Activated CD8-positive, alpha-beta T cell treated with anti-CD3 and anti-CD28 coated beads for 36 hours (primary cell): Measurements from ENCODE around the gene CTNNA2. TPM values are rescaled to one million over a fixed set of nuclear protein-coding genes. Genes with fewer than 3 reads are reported as not detected.

Experiments
- ATAC-seq: fragments of 200-7000 bp; cut with Tn5 transposase; one replicate; pipeline ENCODE4 v1.10.0; 2021; ENCODE audit warnings: mild to moderate bottlenecking, moderate library complexity
- CTCF ChIA-PET: fragments of 350-600 bp; sonication (Branson Sonifier 250); formaldehyde crosslinking; loops from one replicate; lab custom pipeline; 2021; ENCODE audit warnings: antibody characterized with exemption; lab: Charles Lee
- POLR2A ChIA-PET: fragments of 350-600 bp; sonication (Branson Sonifier 250); formaldehyde crosslinking; loops from one replicate; lab custom pipeline; 2021; ENCODE audit warnings: antibody characterized with exemption; lab: Charles Lee
- DNase-seq: peaks from one replicate; pipeline ENCODE4 v3.0.0-alpha.2; 2020
- H3K27ac Mint-ChIP-seq: one replicate; pipeline ENCODE4 v1.8.0; 2021; ENCODE audit warnings: mild to moderate bottlenecking, mixed read lengths
- H3K27me3 Mint-ChIP-seq: one replicate; pipeline ENCODE4 v1.8.0; 2021; ENCODE audit warnings: mixed read lengths
- H3K36me3 Mint-ChIP-seq: one replicate; pipeline ENCODE4 v1.8.0; 2021; ENCODE audit warnings: low read depth, mixed read lengths
- H3K4me1 Mint-ChIP-seq: one replicate; pipeline ENCODE4 v1.8.0; 2021; ENCODE audit warnings: low read depth, mixed read lengths
- H3K4me3 Mint-ChIP-seq: one replicate; pipeline ENCODE4 v1.8.0; 2021; ENCODE audit warnings: mild to moderate bottlenecking, moderate library complexity, mixed read lengths
- H3K9me3 Mint-ChIP-seq: one replicate; pipeline ENCODE4 v1.8.0; 2021; ENCODE audit warnings: mixed read lengths
- intact Hi-C: fragments of 100-400 bp; cut with micrococcal nuclease; formaldehyde crosslinking; loops from one replicate; pipeline ENCODE4 v1.10.0; 2022
- total RNA-seq, 2 experiments: library from RNA; stranded (reverse); gene quantifications; one replicate each; pipeline ENCODE4 v1.2.3, GENCODE V29; 2021
- TF ChIP-seq, protein P1 (sequence below): fragments of 200-600 bp; IDR thresholded peaks from one replicate; pipeline ENCODE4 v1.8.0; 2022; ENCODE audit warnings: antibody characterized with exemption, mild to moderate bottlenecking

CTNNA2 gene
- total RNA-seq, 2 experiments from 2014 or later: not detected

DNA sequence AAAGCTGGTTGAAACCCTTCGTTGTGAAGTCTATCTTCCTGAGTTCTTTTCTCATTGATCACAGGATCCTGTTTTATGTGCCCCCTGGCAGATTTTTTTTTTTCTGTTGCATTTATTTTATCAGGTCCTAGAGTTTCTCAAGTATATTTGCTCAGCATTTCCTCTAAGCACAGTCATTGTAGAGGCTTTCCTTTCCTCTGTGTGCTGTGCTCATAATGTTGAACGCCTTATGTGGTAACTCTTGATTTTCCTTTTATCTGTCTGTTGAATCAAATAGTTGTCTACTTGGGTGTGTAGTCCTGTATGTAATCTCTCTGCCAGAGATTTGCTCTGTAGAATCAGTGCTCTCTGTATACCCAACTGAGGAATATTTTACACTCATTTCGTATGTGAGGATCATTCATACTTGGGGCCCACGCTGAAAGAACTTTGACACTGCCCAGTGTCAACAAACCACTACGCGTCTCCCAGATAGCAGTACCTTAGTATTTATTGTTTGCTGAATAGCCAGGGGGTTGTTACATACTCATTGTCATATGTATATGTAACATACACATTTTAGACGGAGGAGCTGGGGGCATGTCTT, 118.2 kb downstream of the CTNNA2 start:
- no peak overlapping the region for H3K4me3 Mint-ChIP-seq
- ChIA-PET CTCF (no interaction called here), POLR2A (no interaction called here)
- peaks cover 7% of the 10 kb centered on the region for H3K9me3 Mint-ChIP-seq
- H3K36me3 Mint-ChIP-seq: no peaks in the 10 kb centered on the region
- no peak for ATAC-seq
- no peaks in the 10 kb centered on the region for H3K4me1 Mint-ChIP-seq
- no peaks in the 10 kb centered on the region for H3K27me3 Mint-ChIP-seq
- TF ChIP-seq, protein P1, sequence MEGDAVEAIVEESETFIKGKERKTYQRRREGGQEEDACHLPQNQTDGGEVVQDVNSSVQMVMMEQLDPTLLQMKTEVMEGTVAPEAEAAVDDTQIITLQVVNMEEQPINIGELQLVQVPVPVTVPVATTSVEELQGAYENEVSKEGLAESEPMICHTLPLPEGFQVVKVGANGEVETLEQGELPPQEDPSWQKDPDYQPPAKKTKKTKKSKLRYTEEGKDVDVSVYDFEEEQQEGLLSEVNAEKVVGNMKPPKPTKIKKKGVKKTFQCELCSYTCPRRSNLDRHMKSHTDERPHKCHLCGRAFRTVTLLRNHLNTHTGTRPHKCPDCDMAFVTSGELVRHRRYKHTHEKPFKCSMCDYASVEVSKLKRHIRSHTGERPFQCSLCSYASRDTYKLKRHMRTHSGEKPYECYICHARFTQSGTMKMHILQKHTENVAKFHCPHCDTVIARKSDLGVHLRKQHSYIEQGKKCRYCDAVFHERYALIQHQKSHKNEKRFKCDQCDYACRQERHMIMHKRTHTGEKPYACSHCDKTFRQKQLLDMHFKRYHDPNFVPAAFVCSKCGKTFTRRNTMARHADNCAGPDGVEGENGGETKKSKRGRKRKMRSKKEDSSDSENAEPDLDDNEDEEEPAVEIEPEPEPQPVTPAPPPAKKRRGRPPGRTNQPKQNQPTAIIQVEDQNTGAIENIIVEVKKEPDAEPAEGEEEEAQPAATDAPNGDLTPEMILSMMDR: no peak
- no peak overlapping the region for H3K27ac Mint-ChIP-seq
- no peak for DNase-seq
- intact Hi-C loops: no loop called here

DNA sequence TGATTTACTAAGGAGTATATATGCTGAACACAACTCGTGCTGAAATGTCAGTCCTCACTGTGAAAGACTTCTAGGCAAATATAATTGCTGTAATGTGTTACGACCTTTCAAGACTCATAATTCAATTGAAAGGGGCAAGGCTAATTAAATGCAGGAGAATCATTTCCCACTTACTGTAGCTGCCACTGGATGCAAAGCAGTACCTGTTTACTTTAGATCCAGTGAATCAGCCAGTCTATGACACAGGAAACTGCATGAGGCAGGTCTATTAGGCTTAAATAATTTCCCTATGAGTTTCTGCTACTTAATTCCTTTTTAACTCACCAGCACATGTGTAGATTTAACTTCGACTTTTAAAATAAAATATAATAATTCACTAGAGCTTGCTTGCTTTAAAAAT, 125.6 kb downstream of the CTNNA2 start:
- Mint-ChIP-seq H3K36me3 (no peaks in the 10 kb centered on the region), H3K4me1 (no peaks in the 10 kb centered on the region), H3K27me3 (no peaks in the 10 kb centered on the region), H3K9me3 (peaks cover 11% of the 10 kb centered on the region), H3K4me3 (no peak overlapping the region), H3K27ac (no peak overlapping the region)
- TF ChIP-seq, protein P1: no peak
- intact Hi-C loops: no loop called here
- no peak for ATAC-seq
- CTCF ChIA-PET: no interaction called here
- POLR2A ChIA-PET: no interaction called here
- DNase-seq: no peak

DNA sequence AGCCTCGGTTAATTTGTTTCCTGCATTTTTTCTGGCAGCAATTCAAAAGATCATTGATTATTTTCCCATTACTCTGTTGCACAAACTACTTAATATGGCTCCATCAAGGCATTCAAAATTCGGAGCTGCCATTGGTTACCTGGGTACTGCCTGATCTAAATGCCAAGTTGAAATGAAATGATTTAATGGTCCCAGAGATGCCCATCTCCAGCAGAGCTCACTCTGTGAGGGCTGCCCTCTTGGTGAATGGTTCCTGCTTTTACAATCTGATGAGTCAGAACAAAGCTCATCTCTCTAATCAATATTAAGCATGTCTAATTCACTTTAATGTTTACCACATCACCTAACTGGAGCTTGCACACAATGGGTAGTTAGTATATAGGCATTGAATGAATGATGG, 126.1 kb downstream of the CTNNA2 start:
- Mint-ChIP-seq H3K27ac (no peak overlapping the region), H3K4me1 (no peaks in the 10 kb centered on the region), H3K36me3 (no peaks in the 10 kb centered on the region), H3K4me3 (no peak overlapping the region), H3K9me3 (peaks cover 11% of the 10 kb centered on the region), H3K27me3 (no peaks in the 10 kb centered on the region)
- ATAC-seq (no peak), DNase-seq (no peak)
- intact Hi-C loops: no loop called here
- TF ChIP-seq, protein P1: no peak
- ChIA-PET POLR2A (no interaction called here), CTCF (no interaction called here)

DNA sequence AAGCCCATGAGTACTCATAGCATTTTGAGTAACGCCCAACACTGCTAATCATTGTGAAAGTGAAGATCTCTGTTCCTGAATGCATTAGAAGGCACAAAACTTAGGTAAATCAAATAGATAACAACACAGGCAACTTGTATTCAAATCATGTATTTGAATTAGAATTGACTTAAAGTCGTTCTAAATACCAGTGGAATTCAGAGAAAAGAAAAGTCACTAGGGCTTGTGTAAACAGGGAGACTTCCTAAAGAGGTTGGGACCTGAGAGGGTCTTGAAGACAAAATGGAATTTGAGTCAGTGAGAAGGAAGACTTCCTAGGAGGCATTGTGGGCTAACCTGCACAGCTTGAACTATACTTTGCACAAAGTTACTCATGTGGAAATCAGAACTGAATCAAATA, 127.2 kb downstream of the CTNNA2 start:
- peaks cover 9% of the 10 kb centered on the region for H3K9me3 Mint-ChIP-seq
- H3K36me3 Mint-ChIP-seq: no peaks in the 10 kb centered on the region
- ATAC-seq (no peak), DNase-seq (no peak)
- no peak overlapping the region for H3K27ac Mint-ChIP-seq
- H3K4me3 Mint-ChIP-seq: no peak overlapping the region
- TF ChIP-seq, protein P1: no peak
- no peaks in the 10 kb centered on the region for H3K27me3 Mint-ChIP-seq
- ChIA-PET POLR2A (no interaction called here), CTCF (interaction anchor here (0.8 kb wide), 1 partner anchor 16 kb away, joined by 3 read pairs; no protein-coding TSS in a partner anchor)
- intact Hi-C loops: no loop called here
- no peaks in the 10 kb centered on the region for H3K4me1 Mint-ChIP-seq

DNA sequence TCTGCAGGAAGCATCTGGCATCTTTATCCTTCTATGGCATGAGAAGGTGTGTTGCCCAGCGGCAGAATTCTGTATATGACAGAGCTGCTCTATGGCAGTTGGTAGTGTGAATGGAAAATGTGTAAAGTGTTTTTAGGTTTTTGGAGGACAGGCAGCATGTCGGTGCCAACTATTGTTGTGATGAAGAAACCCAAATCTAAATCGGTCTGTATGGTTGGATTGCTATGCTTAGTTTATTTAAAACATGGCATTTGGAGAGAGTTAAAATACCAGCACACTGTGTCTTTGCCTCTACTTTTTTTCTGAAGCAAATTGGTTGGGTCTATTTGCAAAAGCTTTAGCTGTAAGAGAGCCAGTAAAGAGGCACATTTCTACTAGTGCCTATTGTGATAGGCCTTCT, 136.7 kb downstream of the CTNNA2 start:
- TF ChIP-seq, protein P1: no peak
- no peaks in the 10 kb centered on the region for H3K4me1 Mint-ChIP-seq
- H3K36me3 Mint-ChIP-seq: no peaks in the 10 kb centered on the region
- H3K4me3 Mint-ChIP-seq: no peak overlapping the region
- ATAC-seq (no peak), DNase-seq (no peak)
- H3K27me3 Mint-ChIP-seq: no peaks in the 10 kb centered on the region
- intact Hi-C loops: no loop called here
- no peak overlapping the region for H3K27ac Mint-ChIP-seq
- ChIA-PET POLR2A (no interaction called here), CTCF (no interaction called here)
- H3K9me3 Mint-ChIP-seq: peaks cover 19% of the 10 kb centered on the region
